ENCODE measurements around the gene NKRF.
A peak's percentile ranks its signal among the peaks of the same experiment; 100 is the strongest.

The NKRF gene

GRCh38 chrX:119614776-119615175 is 8.6 kb upstream of the NKRF start:
- H3K4me1 ChIP-seq (ENCODE audit: control insufficient read depth, insufficient read depth, low read length, unreplicated experiment), result peaks cover 2% of the 10 kb centered on the region
- no peak overlapping the region for H3K4me3 ChIP-seq (ENCODE audit: low read depth, low read length)
- no peak overlapping the region for H3K27ac ChIP-seq (ENCODE audit: low read depth, low read length)

GRCh38 chrX:119607018-119607389 is 780 bp upstream of the NKRF start:
- H2AFZ ChIP-seq (ENCODE audit: low read length, unreplicated experiment), result peak overlapping the region; percentile 76
- H3K27ac ChIP-seq (ENCODE audit: low read depth, low read length), result peak overlapping the region; percentile 80
- H3K36me3 ChIP-seq (ENCODE audit: insufficient read depth, low read length), result no peaks in the 10 kb centered on the region
- no peaks in the 10 kb centered on the region for H3K27me3 ChIP-seq (ENCODE audit: insufficient read depth, low read length)
- peaks cover 6% of the 10 kb centered on the region for H3K4me1 ChIP-seq (ENCODE audit: control insufficient read depth, insufficient read depth, low read length, unreplicated experiment)
- peaks cover 39% of the 10 kb centered on the region for H3K79me2 ChIP-seq (ENCODE audit: control insufficient read depth, insufficient read depth, low read length, unreplicated experiment)
- peak overlapping the region; percentile 93 for H3K4me3 ChIP-seq (ENCODE audit: low read depth, low read length)

More at GRCh38 chrX:119614776-119615175, 8.6 kb upstream of the NKRF start:
- Histone ChIP-seq H3K36me3 (ENCODE audit: insufficient read depth, low read length) (no peaks in the 10 kb centered on the region), H3K27me3 (ENCODE audit: insufficient read depth, low read length) (no peaks in the 10 kb centered on the region), H3K79me2 (ENCODE audit: control insufficient read depth, insufficient read depth, low read length, unreplicated experiment) (no peaks in the 10 kb centered on the region), H2AFZ (ENCODE audit: low read length, unreplicated experiment) (no peak overlapping the region)

GRCh38 chrX:119605464-119606279 is 552 bp downstream of the NKRF start:
- peak overlapping the region; percentile 38 for H2AFZ ChIP-seq (ENCODE audit: low read length, unreplicated experiment)
- peaks cover 6% of the 10 kb centered on the region for H3K4me1 ChIP-seq (ENCODE audit: control insufficient read depth, insufficient read depth, low read length, unreplicated experiment)
- H3K4me3 ChIP-seq (ENCODE audit: low read depth, low read length), result peak overlapping the region; percentile 93
- peaks cover 44% of the 10 kb centered on the region for H3K79me2 ChIP-seq (ENCODE audit: control insufficient read depth, insufficient read depth, low read length, unreplicated experiment)
- H3K36me3 ChIP-seq (ENCODE audit: insufficient read depth, low read length), result no peaks in the 10 kb centered on the region
- H3K27me3 ChIP-seq (ENCODE audit: insufficient read depth, low read length), result no peaks in the 10 kb centered on the region
- peak overlapping the region; percentile 80; the same call in 1 of the 2 replicates for H3K27ac ChIP-seq (ENCODE audit: low read depth, low read length)

- Histone ChIP-seq H3K27me3 (ENCODE audit: insufficient read depth, low read length) (no peaks in the 10 kb centered on the region), H3K27ac (ENCODE audit: low read depth, low read length) (no peak overlapping the region), H3K79me2 (ENCODE audit: control insufficient read depth, insufficient read depth, low read length, unreplicated experiment) (peaks cover 47% of the 10 kb centered on the region), H3K4me1 (ENCODE audit: control insufficient read depth, insufficient read depth, low read length, unreplicated experiment) (peaks cover 3% of the 10 kb centered on the region), H3K36me3 (ENCODE audit: insufficient read depth, low read length) (no peaks in the 10 kb centered on the region), H2AFZ (ENCODE audit: low read length, unreplicated experiment) (no peak overlapping the region), H3K4me3 (ENCODE audit: low read depth, low read length) (peak overlapping the region; percentile 93)
Measured at GRCh38 chrX:119604766-119605463, 1.3 kb downstream of the NKRF start.

- H3K27ac ChIP-seq (ENCODE audit: low read depth, low read length), result no peak overlapping the region
- H3K79me2 ChIP-seq (ENCODE audit: control insufficient read depth, insufficient read depth, low read length, unreplicated experiment), result peaks cover 49% of the 10 kb centered on the region
- no peak overlapping the region for H3K4me3 ChIP-seq (ENCODE audit: low read depth, low read length)
- H2AFZ ChIP-seq (ENCODE audit: low read length, unreplicated experiment), result no peak overlapping the region
- peaks cover 3% of the 10 kb centered on the region for H3K4me1 ChIP-seq (ENCODE audit: control insufficient read depth, insufficient read depth, low read length, unreplicated experiment)
- H3K36me3 ChIP-seq (ENCODE audit: insufficient read depth, low read length), result no peaks in the 10 kb centered on the region
- no peaks in the 10 kb centered on the region for H3K27me3 ChIP-seq (ENCODE audit: insufficient read depth, low read length)
Measured at GRCh38 chrX:119602701-119603255, 3.4 kb downstream of the NKRF start.

GRCh38 chrX:119589810-119590209 is 16.4 kb downstream of the NKRF start:
- no peak overlapping the region for H3K27ac ChIP-seq (ENCODE audit: low read depth, low read length)
- no peak overlapping the region for H3K4me3 ChIP-seq (ENCODE audit: low read depth, low read length)
- no peaks in the 10 kb centered on the region for H3K27me3 ChIP-seq (ENCODE audit: insufficient read depth, low read length)
- H3K4me1 ChIP-seq (ENCODE audit: control insufficient read depth, insufficient read depth, low read length, unreplicated experiment), result no peaks in the 10 kb centered on the region
- H3K79me2 ChIP-seq (ENCODE audit: control insufficient read depth, insufficient read depth, low read length, unreplicated experiment), result no peaks in the 10 kb centered on the region
- H2AFZ ChIP-seq (ENCODE audit: low read length, unreplicated experiment), result no peak overlapping the region
- H3K36me3 ChIP-seq (ENCODE audit: insufficient read depth, low read length), result no peaks in the 10 kb centered on the region

GRCh38 chrX:119583431-119584059 is 22.7 kb downstream of the NKRF start:
- H3K27me3 ChIP-seq (ENCODE audit: insufficient read depth, low read length), result no peaks in the 10 kb centered on the region
- no peak overlapping the region for H3K27ac ChIP-seq (ENCODE audit: low read depth, low read length)
- no peaks in the 10 kb centered on the region for H3K4me1 ChIP-seq (ENCODE audit: control insufficient read depth, insufficient read depth, low read length, unreplicated experiment)
- H3K79me2 ChIP-seq (ENCODE audit: control insufficient read depth, insufficient read depth, low read length, unreplicated experiment), result peaks cover 2% of the 10 kb centered on the region
- no peak overlapping the region for H2AFZ ChIP-seq (ENCODE audit: low read length, unreplicated experiment)
- no peak overlapping the region for H3K4me3 ChIP-seq (ENCODE audit: low read depth, low read length)
- no peaks in the 10 kb centered on the region for H3K36me3 ChIP-seq (ENCODE audit: insufficient read depth, low read length)

GRCh38 chrX:119579414-119579813 is 26.8 kb downstream of the NKRF start:
- Histone ChIP-seq H3K4me1 (ENCODE audit: control insufficient read depth, insufficient read depth, low read length, unreplicated experiment) (peaks cover 7% of the 10 kb centered on the region), H3K79me2 (ENCODE audit: control insufficient read depth, insufficient read depth, low read length, unreplicated experiment) (peaks cover 23% of the 10 kb centered on the region)

GRCh38 chrX:119574394-119575266 is 31.6 kb downstream of the NKRF start, which contains the start of gene UBE2A:
UBE2A (plus strand) TSS chrX:119574563; CDS start chrX:119574712, 149 bp downstream.
- Histone ChIP-seq H3K4me1 (ENCODE audit: control insufficient read depth, insufficient read depth, low read length, unreplicated experiment) (peaks cover 11% of the 10 kb centered on the region), H3K79me2 (ENCODE audit: control insufficient read depth, insufficient read depth, low read length, unreplicated experiment) (peaks cover 21% of the 10 kb centered on the region), H3K27ac (ENCODE audit: low read depth, low read length) (peak within 1 kb of the TSS; percentile 71), H3K36me3 (ENCODE audit: insufficient read depth, low read length) (no peaks in the 10 kb centered on the region), H3K27me3 (ENCODE audit: insufficient read depth, low read length) (no peaks in the 10 kb centered on the region), H3K4me3 (ENCODE audit: low read depth, low read length) (peak within 1 kb of the TSS; percentile 79), H2AFZ (ENCODE audit: low read length, unreplicated experiment) (peak within 1 kb of the TSS; percentile 75)

More at GRCh38 chrX:119579414-119579813, 26.8 kb downstream of the NKRF start:
- no peak overlapping the region for H3K4me3 ChIP-seq (ENCODE audit: low read depth, low read length)
- H3K36me3 ChIP-seq (ENCODE audit: insufficient read depth, low read length), result no peaks in the 10 kb centered on the region
- no peak overlapping the region for H3K27ac ChIP-seq (ENCODE audit: low read depth, low read length)
- no peaks in the 10 kb centered on the region for H3K27me3 ChIP-seq (ENCODE audit: insufficient read depth, low read length)
- H2AFZ ChIP-seq (ENCODE audit: low read length, unreplicated experiment), result no peak overlapping the region
